ENCODE measurements around the gene BCL2L12.
"Not testable (repeated sequence)": the region's sequence is repeated elsewhere in the genome, so short reads cannot be mapped to it uniquely, and the experiment has no call there.

Gene BCL2L12

GRCh38 chr19:49665351-49666119 is at the start of gene BCL2L12, which contains the start of gene IRF3:
BCL2L12 (plus strand) TSS chr19:49665933; CDS start chr19:49666693, 760 bp downstream.
IRF3 (minus strand) TSS chr19:49665857; CDS start chr19:49664838, 1,019 bp downstream.
- H3K4me3 ChIP-seq, result peak within 1 kb of the TSS; percentile 95
- H3K36me3 ChIP-seq (ENCODE audit: insufficient read depth, low read length), result peaks cover 36% of the 10 kb centered on the region; the same call in 1 of the 2 replicates
- peak within 1 kb of the TSS; percentile 93 for H3K9ac ChIP-seq (ENCODE audit: insufficient read length)
- peak; percentile 91 for DNase-seq (ENCODE audit: low read depth, low spot score)
- TF ChIP-seq EZH2 (IDR thresholded peaks at IDR 0.05) (no peak), FOXP2 (optimal IDR thresholded peaks at IDR 0.05; ENCODE audit: control extremely low read depth, extremely low read length, insufficient read depth) (peak; percentile 31), POLR2AphosphoS5 (IDR thresholded peaks at IDR 0.05; ENCODE audit: borderline replicate concordance, low read depth, low read length) (peak; percentile 91)
- peak within 1 kb of the TSS; percentile 62 for H3K27ac ChIP-seq
- H3K9me3 ChIP-seq (ENCODE audit: low read depth, low read length), result no peaks in the 10 kb centered on the region

GRCh38 chr19:49616532-49616931 is 49.2 kb upstream of the BCL2L12 start:
- no peak overlapping the region for H3K27ac ChIP-seq
- H3K9ac ChIP-seq (ENCODE audit: insufficient read length), result no peak overlapping the region
- no peaks in the 10 kb centered on the region for H3K9me3 ChIP-seq (ENCODE audit: low read depth, low read length)
- no peak for DNase-seq (ENCODE audit: low read depth, low spot score)
- no peak overlapping the region for H3K4me3 ChIP-seq
- peaks cover 71% of the 10 kb centered on the region for H3K36me3 ChIP-seq (ENCODE audit: insufficient read depth, low read length)
- TF ChIP-seq EZH2 (IDR thresholded peaks at IDR 0.05), result no peak

GRCh38 chr19:49616945-49617344 is 48.8 kb upstream of the BCL2L12 start:
- H3K27ac ChIP-seq, result no peak overlapping the region
- no peak overlapping the region for H3K9ac ChIP-seq (ENCODE audit: insufficient read length)
- no peak for DNase-seq (ENCODE audit: low read depth, low spot score)
- no peaks in the 10 kb centered on the region for H3K9me3 ChIP-seq (ENCODE audit: low read depth, low read length)
- peaks cover 75% of the 10 kb centered on the region for H3K36me3 ChIP-seq (ENCODE audit: insufficient read depth, low read length)
- no peak overlapping the region for H3K4me3 ChIP-seq
- TF ChIP-seq POLR2AphosphoS5 (IDR thresholded peaks at IDR 0.05; ENCODE audit: borderline replicate concordance, low read depth, low read length) (no peak), EZH2 (IDR thresholded peaks at IDR 0.05) (no peak), FOXP2 (optimal IDR thresholded peaks at IDR 0.05; ENCODE audit: control extremely low read depth, extremely low read length, insufficient read depth) (no peak)

GRCh38 chr19:49617860-49618259 is 47.9 kb upstream of the BCL2L12 start:
- H3K27ac ChIP-seq; H3K9me3 ChIP-seq (ENCODE audit: low read depth, low read length); H3K9ac ChIP-seq (ENCODE audit: insufficient read length); DNase-seq (ENCODE audit: low read depth, low spot score); H3K4me3 ChIP-seq: not testable (repeated sequence)
- H3K36me3 ChIP-seq (ENCODE audit: insufficient read depth, low read length), result peaks cover 74% of the 10 kb centered on the region

GRCh38 chr19:49624967-49625910 is 40.5 kb upstream of the BCL2L12 start:
- Histone ChIP-seq H3K4me3 (no peak overlapping the region), H3K9me3 (ENCODE audit: low read depth, low read length) (no peaks in the 10 kb centered on the region), H3K36me3 (ENCODE audit: insufficient read depth, low read length) (peaks cover 32% of the 10 kb centered on the region; the same call in 1 of the 2 replicates), H3K9ac (ENCODE audit: insufficient read length) (no peak overlapping the region), H3K27ac (no peak overlapping the region)
- no peak for TF ChIP-seq POLR2AphosphoS5 (IDR thresholded peaks at IDR 0.05; ENCODE audit: borderline replicate concordance, low read depth, low read length)
- DNase-seq (ENCODE audit: low read depth, low spot score), result no peak

GRCh38 chr19:49626226-49626625 is 39.5 kb upstream of the BCL2L12 start:
- no peak overlapping the region for H3K27ac ChIP-seq
- no peaks in the 10 kb centered on the region for H3K9me3 ChIP-seq (ENCODE audit: low read depth, low read length)
- H3K4me3 ChIP-seq, result no peak overlapping the region
- no peak for DNase-seq (ENCODE audit: low read depth, low spot score)
- peaks cover 30% of the 10 kb centered on the region; the same call in 1 of the 2 replicates for H3K36me3 ChIP-seq (ENCODE audit: insufficient read depth, low read length)
- no peak overlapping the region for H3K9ac ChIP-seq (ENCODE audit: insufficient read length)
- no peak for TF ChIP-seq FOXP2 (optimal IDR thresholded peaks at IDR 0.05; ENCODE audit: control extremely low read depth, extremely low read length, insufficient read depth)
- TF ChIP-seq EZH2 (IDR thresholded peaks at IDR 0.05), result no peak
- TF ChIP-seq POLR2AphosphoS5 (IDR thresholded peaks at IDR 0.05; ENCODE audit: borderline replicate concordance, low read depth, low read length), result no peak

- no peak for DNase-seq (ENCODE audit: low read depth, low spot score)
- Histone ChIP-seq H3K27ac (no peak overlapping the region), H3K4me3 (no peak overlapping the region), H3K9me3 (ENCODE audit: low read depth, low read length) (no peaks in the 10 kb centered on the region), H3K36me3 (ENCODE audit: insufficient read depth, low read length) (peaks cover 19% of the 10 kb centered on the region; the same call in 1 of the 2 replicates), H3K9ac (ENCODE audit: insufficient read length) (no peak overlapping the region)
- TF ChIP-seq POLR2AphosphoS5 (IDR thresholded peaks at IDR 0.05; ENCODE audit: borderline replicate concordance, low read depth, low read length), result no peak
Observed at GRCh38 chr19:49629659-49630058, 36.1 kb upstream of the BCL2L12 start.

GRCh38 chr19:49631014-49631588 is 34.6 kb upstream of the BCL2L12 start:
- DNase-seq (ENCODE audit: low read depth, low spot score), result no peak
- H3K36me3 ChIP-seq (ENCODE audit: insufficient read depth, low read length), result peaks cover 10% of the 10 kb centered on the region; the same call in 1 of the 2 replicates

More at GRCh38 chr19:49631014-49631588, 34.6 kb upstream of the BCL2L12 start:
- no peak overlapping the region for H3K4me3 ChIP-seq
- no peak overlapping the region for H3K9ac ChIP-seq (ENCODE audit: insufficient read length)
- H3K27ac ChIP-seq, result peak overlapping the region; percentile 67
- H3K9me3 ChIP-seq (ENCODE audit: low read depth, low read length), result no peaks in the 10 kb centered on the region
- TF ChIP-seq POLR2AphosphoS5 (IDR thresholded peaks at IDR 0.05; ENCODE audit: borderline replicate concordance, low read depth, low read length), result peak; percentile 16; the same call in 1 of the 2 replicates
- TF ChIP-seq FOXP2 (optimal IDR thresholded peaks at IDR 0.05; ENCODE audit: control extremely low read depth, extremely low read length, insufficient read depth), result no peak

Measured in SK-N-MC (cell line).